Activated CD8-positive, alpha-beta memory T cell treated with anti-CD3 and anti-CD28 coated beads for 4 hours (primary cell): ENCODE results near the gene DOCK2.

Source experiments
- DNase-seq, 2 donors: peaks; one replicate each; pipeline ENCODE4 v3.0.0-alpha.2; 2020; ENCODE audit warnings: low read depth in 2 of 2

DOCK2 gene

DNA sequence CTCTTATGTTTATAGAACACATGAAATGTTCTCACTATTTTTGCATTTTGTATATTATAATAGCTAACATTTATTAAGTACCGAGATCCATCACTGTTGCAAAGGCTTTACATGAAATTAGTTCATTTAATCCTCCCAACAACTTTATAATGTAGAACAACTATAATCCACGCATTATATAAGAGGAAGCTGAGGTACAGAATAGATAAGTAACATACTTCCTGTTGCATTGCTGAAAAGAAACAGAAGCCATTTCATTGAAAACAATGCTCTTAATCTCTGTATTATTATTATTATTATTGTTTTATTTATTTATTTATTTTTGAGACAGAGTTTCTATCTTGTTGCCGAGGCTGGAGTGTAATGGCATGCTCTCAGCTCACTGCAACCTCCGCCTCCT is 351.1 kb downstream of the DOCK2 start:
- no peak for DNase-seq

DNA sequence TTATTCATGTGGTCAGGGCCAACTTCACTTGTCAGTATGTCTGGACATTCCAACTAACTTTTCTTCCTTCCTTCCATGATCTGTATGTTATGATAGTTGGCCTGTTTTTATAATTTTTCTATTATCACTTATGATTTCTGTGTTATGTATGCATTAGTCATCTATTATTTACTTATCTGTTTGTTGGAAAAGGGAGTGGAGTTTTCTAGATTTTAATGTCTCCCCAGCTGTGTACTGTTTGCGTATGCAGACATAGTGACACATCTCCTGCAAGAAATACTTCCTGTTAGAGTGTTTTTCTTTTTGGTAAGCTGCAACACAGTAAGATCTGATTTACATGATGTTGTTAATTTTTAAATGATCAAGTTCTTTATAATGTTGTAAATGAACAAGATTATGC is 351.9 kb downstream of the DOCK2 start:
- no peak for DNase-seq

DNA sequence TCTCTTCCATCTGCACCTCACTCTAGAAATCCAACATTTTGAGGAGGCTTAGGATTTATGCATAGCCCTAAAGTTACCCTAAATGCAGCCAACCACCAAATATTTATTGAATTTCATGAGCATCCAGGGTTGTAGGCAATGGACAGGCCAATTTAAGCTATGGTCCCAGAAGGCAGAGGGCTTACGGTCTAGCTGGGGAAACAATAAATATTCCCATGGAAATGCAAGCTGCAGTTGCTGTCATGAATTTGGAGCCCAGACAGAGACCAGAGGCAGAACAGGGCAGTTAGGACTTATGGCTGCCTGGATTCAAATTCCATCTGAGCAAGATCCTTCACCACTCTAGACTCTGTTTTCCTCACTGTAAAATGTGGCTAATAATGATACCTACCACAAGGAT is 352.3 kb downstream of the DOCK2 start:
- no peak for DNase-seq

DNA sequence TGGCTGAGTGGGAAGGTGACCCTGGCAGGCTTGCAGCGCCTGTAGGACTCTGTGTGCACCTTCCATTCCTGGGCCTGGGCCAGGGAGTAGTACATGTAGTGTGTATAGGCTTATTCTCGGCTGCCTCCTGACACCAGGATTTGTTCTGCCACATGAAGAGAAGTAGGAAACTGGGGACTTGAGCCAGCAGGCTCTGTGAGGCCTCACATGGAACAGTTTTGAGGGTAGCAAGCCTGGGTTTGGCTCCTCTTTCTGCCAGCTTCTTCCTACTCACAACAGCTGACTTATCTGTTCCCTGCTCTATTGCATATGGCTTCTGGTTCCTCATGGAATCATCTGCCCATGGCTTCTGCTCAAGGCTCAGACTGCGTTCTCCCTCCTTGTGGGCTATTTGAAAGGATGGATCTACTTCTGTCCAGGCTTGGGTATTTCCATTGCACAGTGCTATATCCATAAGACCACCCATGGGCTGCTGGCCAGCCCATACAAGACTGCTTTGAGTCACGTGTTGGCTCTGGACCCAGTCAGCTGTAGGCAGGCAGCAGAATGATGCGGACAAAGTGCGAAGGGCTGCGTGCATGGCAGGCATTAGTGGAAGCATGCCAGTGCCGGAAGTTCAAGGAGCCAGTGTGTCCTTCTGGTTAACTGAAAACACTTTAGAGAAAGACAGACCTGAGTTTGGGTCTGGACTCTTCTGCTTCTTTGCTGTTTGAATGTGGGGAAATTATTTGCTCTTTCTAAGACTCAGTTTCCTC is 354.2 kb downstream of the DOCK2 start:
- no peak for DNase-seq

DNA sequence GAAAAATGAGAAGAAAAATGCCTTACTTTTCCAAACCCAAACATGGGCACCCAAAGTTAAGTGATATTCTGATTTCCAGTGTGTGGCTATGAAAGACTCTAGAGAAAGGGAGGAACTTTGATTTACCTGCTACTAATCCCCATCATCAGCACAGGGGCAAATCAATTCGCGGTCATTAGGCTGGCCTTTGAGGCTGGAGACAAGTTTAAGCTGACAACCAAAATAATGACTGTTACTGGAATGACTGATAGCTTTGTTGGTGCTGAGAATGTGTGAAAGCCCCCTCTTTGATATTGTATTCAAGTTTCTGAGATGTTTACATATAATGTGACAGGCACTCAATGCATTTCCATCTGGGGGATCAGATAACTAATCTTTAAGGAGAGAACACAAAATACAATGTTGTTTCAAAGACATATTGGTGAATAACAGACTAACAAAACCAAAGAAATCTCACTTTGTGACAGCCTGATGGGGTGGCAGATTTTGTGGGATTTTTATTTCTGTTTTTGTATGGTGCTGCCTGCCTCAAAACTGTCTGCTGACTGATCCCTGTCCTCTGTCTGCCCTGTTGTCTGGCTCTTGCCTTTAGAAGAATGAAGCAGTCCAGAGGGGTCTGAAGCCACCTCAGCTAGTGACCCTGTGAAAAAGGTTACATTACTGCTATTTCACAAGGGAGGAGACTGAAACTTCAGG is 355.9 kb downstream of the DOCK2 start:
- DNase-seq: no peak

DNA sequence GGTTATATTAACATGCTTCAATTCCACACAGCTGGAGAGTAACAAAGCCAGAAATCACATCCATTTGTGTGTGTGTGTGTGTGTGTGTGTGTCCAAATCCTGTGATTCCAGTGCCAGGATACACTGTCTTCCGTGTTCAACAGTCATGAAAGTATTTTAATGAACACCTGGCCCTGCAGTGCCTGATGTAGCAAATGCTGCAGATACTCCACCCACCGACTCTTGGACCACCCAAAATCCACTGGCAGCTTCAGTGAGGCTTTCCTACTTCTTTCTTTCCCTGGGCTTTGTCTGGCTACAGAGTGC is 356.4 kb downstream of the DOCK2 start:
- no peak for DNase-seq

DNA sequence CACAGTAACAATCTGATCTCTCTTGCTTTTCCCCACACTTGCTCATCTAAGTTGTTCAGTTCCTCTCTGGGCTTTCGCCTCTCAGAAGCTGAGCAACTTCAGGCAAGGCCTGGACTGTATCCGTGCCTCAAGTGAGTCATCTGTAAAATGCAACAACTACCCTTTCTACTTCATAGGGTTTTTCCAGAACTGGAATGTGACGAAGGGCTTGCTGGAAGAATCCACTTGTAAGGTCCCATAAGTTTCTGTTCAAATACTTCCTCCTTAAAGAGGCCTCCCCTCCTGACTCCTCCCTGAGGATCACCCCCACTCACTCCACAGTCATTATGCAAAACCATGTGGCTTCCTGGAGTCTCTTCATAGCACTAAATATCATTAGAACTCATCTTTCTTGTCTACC is 360.7 kb downstream of the DOCK2 start:
- DNase-seq: no peak

DNA sequence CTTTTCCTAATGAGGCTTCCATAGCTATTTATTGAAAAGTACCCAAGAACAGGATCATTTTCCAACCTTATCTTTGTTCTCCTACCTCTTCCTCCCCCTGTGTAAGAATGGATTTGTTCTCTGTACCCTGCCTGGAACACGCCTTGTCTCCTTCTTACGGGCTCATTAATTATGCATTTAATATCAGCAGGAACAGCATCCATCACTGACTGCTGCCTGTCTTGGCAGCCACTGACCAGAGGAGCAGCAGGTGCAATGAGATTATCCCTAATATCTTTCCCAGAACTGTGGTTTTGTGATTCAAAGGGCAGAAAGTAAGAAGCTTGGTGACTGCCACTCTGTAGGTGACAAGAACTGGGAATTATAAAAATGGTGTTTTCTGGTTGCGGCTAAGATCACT is 362.5 kb downstream of the DOCK2 start:
- no peak for DNase-seq

DNA sequence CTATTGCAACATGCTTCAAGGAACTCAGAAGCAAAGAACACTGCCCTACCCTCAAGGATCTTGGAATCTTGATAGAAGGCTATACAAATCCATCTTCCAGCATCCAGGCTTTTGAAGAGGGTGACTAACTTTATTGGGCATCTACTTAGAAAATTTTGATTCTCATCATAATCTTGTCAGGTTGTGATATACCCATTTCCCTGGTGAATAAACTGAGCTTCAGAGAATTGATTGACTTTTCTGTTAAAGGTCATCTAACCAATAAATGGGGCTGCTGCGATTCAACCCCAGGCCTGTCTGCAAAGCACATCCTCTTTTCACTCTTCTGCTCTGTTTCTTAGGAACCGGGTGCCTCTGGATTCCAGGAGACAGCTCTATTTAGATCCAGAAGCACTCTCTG is 363.1 kb downstream of the DOCK2 start:
- no peak for DNase-seq

DNA sequence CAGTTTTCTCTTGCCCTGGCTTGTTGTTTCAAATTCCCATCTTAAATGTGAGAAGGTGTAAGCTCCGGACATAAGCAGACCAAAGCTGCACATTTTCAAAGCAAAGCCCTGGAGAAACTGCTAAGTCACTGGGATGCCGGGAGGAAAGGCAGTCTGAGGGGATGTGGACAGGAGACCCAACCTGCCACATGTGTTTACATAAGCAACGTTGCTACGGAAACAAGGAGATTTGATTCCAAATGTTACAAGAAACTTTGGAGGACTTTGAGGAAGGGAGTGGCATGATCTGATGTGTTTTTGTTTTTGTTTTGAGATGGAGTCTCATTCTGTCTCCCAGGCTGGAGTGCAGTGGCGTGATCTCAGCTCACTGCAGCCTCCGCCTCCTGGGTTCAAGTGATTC is 368.9 kb downstream of the DOCK2 start:
- DNase-seq: no peak

DNA sequence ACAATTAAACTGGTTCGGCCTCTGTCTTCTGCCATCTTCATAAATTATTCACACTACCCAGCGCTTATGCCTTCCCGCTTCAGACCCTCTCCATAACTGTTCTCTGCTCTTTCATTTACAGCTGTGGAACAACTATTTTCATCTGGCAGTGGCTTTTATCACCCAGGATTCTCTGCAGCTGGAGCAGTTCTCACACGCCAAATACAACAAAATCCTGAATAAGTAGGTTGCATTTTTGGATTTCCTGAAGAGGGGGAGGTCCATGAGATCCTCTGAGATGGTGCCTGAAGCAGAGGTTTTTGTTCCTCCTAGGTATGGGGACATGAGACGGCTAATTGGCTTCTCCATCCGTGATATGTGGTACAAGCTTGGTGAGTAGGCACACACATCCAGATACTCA is 371.3 kb downstream of the DOCK2 start:
- no peak for DNase-seq

DNA sequence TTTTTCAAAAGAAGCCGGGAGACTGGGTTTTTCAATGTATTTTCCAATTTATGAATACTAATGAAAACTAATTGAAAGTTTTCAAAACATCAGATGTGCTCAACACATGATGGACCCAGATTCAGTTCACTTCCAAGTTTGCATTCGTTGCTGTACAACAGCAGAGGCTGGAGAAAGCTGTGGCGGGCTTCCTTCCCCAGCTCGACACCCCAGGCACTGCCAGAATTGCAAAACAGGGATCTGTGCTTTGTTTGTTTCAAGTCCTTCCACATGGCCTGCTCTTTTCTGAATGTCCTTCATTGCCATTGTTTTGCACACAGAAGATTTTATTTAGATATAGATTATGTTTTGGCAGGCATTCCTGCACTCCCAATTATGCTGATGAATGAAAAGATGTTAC is 373.5 kb downstream of the DOCK2 start:
- no peak for DNase-seq

DNA sequence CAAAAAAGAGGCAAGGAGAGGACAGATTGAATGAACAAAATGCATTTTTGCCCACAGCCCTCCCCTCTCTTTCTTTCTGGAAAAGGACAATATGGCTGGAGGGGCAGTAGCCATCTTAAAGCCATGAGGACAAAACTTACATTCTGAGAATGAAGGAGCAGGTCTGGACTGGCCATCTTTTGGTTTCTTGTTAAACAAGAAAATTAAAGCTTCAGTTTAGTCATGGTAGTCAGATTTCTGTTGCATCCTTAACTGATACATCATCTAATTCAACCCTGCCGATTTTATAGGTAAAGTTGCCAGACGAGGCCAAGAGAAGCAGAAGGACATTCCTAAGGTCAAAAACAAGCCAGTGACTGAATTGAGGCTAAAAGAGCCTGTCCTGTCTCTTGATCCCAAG is 374.7 kb downstream of the DOCK2 start:
- DNase-seq: no peak

DNA sequence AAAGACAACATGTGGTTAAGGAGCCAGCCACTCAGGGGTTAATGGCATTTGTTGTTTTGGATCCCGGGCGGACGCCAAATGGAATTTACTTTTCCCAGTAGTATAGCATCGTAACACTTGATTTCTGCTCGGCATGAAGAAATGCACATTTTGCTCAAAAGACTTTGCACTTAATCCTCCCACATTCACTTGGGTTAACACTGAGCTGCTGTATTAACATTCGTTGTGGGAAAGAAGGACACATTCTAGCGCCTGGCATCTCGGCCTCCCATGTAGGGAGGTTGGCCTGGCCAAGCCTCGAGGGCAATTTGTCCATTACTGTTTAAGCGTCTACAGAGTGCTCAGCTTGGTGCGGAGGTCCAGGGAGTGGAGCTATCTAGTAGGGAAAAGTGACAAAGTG is 375.5 kb downstream of the DOCK2 start:
- no peak for DNase-seq

DNA sequence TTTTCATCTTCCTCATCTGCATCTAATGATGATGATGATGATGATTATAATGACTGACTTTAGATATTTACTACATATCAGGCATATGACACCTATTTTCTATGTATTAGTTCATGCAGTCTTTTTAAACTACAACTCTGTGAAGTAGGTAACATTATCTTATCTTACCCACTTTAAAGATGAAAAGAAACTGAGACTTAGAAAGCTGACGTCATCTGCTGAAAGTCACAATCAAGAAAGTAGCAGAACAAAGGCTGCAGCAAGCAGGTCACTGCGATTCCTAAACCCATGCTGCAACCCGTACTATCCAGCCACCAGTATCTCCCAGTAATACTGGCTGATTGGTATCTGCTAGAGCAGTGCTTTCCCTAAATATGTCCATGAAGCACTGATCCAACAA is 383.3 kb downstream of the DOCK2 start:
- no peak for DNase-seq

DNA sequence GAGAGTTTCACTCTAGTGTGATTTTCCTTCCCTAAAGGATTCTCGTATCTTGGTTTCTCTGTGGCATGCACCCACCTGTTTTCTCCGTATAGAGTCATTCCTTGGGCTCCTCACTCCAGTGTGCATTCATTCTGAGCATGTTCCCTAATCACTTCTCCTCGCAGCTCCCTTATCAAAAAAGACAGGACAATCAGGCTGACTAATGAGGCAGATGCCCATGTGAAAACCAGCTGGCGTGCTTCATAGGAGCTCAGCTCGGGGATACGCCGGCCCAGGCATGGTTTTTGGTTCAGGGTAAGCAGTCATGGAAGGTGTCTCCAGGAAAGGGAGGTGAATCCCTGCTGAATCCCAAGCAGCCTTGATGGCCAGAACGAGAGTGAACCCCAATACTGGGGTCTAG is 384.4 kb downstream of the DOCK2 start:
- no peak for DNase-seq

DNA sequence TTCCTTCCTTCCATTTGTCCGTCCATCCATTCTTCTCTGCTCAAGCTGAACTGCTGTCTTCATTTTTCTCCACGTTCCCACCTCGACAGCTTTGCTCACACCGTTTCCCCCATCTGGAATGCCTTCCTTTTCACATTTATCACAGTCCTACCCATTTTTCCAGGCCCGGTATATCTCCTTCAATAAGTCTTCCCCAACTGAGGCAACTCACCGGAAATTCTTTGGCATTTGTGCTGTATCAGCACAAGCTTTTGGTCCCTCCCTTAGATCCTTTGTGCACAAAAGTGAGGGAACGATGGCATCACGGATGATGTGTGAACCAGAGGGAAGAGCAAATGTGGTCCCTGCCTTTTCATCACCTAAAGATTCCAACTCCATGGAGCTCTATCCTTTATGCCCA is 388.8 kb downstream of the DOCK2 start:
- no peak for DNase-seq

DNA sequence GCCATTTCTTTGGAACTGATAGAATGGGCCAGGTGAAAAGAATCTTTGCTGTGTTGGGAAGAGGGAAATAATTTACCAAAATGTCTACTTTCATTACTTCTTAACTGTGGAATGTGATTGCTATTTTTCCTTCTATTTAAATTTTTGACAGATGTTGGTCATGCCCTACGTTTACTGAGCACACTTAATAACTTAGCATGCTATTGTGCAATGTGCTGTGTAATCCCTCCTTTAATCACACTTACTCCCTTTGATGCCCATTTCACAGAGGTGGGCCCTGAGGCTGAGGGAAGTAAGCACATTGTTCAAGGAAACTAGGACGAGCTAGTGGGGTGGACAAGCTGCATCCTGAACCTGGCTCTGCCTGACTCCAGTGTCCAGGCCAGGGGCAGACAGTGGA is 391.0 kb downstream of the DOCK2 start:
- no peak for DNase-seq

DNA sequence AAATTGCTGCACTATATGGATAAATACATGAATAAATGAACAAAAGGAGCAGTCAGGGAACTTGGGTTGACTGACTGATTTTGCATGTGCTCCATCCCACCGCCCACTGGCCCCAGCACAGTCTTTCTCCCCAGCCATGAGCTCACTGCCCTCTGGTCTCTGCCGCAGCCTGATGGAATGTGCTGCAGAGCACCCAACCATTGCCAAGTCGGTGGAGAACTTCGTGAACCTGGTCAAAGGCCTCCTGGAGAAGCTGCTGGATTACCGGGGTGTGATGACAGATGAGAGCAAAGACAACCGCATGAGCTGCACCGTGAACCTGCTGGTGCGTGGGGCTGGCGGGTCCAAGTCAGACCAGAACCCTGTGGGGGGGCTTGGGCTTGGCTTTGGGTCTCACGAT is 397.2 kb downstream of the DOCK2 start:
- no peak for DNase-seq

DNA sequence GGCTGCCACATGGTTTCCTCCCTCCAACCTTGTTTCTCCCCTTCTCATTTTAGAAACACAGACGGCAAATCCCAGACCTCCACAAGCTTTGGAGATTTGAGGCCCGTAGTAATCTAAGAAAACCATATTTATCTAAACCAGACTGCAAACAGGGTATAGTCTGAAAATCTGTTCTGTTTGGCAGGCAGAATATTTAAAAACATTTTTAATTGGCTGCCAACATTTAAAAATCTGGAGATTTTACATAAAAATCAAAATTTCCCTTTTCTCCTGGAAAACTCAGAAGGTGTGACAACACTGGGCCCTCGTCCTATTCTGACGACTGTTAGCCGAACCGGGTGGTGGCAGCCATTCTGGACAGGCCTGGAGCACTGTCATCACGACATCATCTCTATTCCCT is 401.2 kb downstream of the DOCK2 start:
- DNase-seq: no peak

DNA sequence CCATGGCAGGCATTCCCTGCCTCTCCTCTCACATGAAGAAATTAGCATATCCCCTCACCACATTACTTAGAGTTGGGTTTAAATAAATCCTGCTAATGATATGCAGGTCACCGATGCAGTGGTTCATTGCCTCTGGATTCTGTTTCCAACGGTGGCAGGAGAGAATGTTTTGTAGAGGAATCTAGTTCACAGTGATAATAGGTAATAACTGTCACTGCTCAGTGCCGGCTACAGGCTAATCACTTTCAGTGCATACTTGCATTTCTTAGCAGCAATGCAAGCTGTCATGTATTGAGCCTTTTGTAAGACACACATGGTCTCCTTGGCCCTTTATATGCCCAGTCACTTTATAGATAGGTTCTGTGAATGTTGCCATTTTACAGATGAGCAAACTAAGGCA is 402.8 kb downstream of the DOCK2 start:
- DNase-seq: no peak

DNA sequence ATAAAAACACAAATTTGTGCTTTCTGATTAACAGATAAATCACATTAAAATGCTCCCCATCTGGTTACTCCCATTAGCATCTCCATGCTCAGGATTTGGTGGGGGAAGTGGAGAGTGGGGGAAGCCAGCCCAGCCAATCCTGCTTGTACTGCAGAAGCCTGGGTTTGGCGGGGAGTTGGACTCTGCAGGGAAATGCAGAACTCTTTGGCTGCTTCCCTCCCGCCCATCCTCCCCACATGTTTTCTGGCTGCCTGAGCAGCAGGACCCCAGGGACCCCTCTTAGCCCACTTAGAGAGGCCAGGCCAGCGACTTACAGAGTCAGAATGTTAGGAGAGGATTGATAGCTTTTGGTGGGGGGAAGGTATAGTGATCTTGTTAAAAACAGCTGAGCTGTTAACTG is 409.2 kb downstream of the DOCK2 start:
- no peak for DNase-seq

DNA sequence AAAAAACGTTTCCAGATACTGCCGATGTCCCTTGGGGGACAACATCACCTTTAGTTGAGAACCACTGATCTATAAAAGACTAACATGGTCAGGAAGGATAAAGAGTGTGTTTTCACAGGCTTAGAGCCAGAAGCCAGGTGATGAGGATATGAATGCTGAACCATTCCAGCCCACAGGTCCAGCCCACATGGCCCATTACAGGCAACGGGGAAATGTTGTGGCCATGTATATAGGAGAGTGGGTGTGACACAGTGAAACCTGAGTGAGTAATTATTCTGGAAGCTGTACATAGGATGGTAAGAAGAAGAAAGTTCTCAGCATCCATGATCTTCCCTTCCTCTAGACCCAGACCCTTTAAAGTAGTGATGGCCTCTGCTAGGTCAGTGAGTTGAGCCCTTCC is 412.6 kb downstream of the DOCK2 start:
- DNase-seq: no peak

DNA sequence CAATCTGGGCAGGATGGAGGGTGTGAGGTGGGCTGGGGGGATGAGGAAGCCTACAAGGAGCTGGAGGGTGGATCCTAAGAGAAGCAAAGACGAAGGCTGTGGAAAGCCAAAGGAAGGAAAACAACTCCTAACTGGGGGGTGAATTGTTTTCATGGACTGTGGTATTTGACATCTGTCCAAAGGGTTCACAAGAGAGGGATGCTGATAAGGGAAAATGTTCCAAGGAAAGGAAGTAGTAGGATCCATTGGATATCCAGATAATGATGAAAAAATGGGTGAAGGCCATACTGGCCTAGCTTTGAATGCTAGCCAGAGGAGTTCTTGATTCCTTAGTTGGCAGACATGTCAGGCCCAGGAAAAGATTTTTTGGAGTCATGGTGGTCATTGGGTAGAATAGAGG is 416.8 kb downstream of the DOCK2 start:
- no peak for DNase-seq
